Bone marrow (tissue), 2 donors: ENCODE data around the gene LHX4.

ENCODE experiments used
- DNase-seq, 2 donors: peaks; one replicate each; lab custom pipeline; 2025; lab: John Stamatoyannopoulos, UW

The LHX4 gene

DNA sequence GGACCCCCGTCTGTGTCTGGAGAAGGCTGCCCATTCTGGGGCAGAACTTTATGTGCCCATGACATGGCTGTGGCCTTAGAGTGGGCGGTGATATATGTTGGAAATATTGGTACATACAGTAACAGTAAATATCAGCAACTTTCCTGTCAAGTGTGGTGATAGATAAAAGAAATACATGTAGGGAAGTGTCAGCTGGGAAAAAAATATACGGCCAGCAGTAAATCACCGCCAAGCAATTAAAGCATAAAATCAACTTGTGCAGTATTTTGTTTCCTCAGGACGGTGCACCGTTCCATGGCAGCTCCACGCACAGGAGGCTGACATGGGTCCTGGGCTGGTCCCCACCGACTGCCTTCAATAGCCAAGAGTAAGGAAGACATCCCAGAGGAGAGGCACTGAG lies 27.4 kb downstream of the LHX4 start:
- DNase-seq, result no peak

- DNase-seq, result no peak
These were observed 28.2 kb downstream of the LHX4 start for GRCh38 chr1:180258290-180258689.

DNA sequence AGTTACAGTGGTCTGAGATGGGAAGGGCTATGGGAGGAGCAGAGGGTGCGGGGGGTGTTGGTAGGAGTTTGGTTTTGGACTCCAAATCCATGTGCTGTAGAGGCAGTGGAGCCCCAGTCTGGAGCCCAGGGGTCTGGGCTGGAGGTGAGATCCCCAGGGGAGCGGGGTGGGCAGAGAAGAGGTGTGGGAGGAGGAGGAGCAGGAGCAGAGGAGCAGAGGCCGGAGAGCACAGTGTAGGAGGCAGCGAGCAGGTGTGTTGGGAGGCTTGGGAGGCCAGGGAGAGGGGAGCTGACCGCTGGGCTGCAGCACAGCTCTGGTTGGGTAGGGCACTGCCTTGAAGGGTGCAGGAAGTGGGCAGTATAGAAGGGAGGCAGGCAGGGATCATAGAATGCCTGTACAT lies 28.9 kb downstream of the LHX4 start:
- DNase-seq, result no peak

DNA sequence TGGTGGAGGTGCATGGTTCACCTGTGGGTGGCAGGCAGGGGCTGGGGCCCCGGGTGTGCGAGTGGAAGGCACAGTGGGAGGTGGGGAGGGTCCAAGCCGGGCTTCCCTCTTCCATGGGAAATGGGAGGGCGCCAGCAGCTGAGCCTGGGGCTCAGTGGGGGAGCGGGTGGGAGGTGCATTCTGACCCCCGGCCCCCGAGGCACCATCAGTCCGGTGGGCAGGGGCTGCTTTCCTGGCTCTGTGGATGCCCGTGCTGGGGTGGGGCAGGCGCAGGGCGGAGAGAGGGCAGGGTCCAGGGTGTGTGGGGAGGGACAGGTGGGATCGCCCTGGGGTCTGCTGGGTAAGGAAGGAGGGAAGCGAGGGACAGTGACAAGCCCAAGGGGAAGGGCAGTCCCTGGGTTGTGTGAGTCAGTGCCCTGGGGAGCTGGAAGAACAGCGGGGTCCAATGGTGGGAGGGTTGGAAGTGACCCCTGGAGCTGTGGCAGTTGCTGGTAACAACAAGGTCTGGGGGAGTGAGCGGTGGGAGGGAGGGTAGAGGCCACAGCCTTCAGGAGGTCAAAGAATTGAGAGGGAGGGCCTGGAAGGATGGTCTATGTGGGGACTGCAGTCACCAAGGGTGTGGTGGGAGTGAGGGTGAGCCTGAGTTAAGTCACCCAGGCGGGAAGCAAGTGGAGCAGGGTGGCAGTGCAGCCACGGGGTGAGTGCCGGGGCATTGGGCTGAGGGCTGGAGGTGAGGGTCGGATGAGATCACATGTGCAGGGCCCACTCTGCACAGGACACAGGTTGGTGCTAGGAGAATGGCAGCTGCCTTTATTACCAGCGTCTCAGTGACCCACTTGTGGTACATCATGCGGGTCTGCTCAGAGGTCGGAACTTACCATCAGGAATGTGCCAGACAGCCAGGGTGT lies 29.6 kb downstream of the LHX4 start:
- no peak for DNase-seq

DNA sequence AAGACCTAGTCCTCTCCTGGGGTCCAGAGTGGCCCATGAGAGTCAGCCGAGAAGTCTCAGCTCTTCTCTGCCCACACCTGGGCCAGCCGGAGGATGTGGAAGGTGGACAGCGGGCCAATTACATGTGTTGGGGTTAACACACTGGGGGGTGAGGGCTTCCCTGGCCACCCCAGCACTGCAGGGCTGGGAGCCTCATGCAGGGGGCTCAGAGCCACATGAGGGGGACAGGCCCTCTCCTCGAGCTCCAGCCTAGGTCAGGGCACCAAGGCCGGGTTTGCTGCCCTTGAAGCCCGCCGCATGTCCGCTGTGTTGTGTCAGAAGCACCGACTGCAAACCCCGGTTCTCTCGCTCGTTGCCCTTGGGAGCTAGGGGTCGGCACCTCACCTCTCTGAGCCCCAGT lies 30.5 kb downstream of the LHX4 start:
- DNase-seq, result no peak

- no peak for DNase-seq
These were observed 31.0 kb downstream of the LHX4 start for GRCh38 chr1:180261030-180261429.

DNA sequence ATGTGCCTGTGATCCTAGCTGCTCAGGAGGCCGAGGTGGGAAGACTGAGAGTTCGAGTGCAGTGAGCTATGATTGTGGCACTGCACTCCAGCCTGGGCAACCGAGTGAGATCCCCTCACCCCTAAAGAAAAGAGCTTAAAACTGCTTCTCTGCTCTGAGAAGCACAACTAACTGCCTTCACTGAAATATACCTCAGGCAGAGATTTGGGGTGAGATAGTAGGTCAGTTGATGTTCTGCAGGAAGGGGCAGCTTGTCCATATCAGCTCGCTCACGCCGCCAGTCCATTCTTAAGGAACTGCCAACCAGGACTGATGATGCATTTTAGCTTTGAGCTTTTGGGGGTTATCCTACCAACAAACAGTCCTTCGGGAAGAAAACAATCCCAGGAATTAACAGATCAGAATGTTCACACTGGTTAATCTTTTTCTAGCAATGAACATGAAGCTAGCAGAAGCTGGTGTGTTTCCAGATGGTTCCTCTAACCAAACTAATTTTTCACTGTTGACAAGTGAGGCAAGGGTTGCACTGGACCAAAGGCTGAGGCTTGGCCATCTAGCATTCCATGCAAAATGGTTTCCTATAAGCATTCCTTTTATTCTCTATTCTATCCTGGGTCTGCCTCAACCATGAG lies 31.6 kb downstream of the LHX4 start:
- DNase-seq, result no peak

DNA sequence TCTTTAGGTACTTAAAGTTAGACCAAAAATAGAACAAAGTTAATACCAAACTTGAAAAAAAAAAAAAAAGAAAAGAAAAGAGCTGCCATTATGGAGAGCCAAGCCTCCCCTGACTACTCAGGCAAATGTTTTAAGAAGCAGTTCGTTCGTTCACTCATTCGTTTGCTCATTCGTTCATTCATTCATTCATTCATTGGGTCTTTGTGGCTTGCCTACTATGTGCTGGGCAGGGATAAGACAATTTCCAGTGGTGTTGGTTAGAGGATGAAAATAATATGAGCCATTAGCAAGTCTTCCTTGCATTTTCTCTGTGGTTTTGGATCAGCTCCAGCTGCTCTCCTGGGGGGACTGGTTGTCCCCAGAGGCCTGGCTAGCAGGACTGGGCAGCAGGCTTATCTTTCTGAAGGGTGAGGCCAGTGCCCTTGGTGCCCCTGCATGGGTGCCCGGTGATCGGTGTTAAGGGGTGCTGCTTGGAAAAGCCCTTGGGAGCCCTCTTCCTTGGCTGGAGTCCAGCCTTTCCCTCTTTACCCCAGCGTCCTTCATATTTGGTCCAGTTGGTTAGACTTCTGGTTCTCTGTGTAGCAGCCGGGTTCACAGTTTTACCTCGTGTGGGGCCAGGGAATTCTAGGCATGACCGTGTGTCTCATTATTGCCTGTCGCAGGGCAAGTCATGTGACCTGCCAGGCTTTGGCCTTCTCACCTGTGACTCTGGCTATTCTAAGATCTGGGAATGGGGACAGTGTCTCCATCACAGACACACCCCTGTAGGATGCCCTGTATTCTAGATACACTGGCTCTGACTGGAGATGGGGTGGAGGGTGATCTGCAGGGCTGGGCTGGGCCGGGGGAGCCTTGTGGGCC lies 32.8 kb downstream of the LHX4 start:
- no peak for DNase-seq

DNA sequence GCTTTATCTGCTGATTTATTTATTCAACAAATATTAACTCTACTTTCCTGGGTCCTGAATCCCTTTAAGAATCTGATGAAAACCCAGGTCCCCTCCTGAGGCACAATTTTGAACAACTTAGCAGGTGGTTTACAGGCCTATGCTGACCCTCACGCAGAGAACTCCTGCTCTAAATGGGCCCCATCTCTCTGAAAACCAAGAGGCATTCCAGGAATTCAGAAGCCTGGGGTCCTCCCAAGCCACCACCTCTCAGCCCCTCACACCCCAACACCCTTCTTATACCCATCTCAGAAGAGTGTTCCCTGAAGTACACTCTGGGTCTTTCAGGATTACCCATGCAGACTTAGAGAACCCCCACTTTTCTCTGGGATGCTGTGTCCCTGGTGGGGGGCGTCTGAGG lies 34.5 kb downstream of the LHX4 start:
- DNase-seq, result no peak

DNA sequence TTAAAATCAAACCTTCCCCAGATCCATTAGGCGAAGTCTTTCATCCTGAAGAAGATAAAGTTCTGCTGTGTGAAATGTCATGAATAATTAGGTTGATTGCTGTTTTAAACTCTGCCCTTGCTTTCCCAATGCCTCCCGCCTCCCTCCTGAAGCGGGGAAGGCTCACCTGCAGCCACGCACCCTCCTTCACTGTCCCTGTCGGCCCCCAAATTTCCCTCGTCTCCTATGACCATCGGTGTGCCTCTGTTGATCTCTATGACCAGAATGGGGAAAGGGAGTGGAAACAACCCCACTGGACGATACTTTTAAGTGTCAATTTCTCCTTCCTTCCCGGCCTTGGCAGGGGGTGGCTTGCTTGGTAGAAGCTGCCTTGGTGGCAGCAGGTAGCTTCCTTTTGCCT lies 35.1 kb downstream of the LHX4 start:
- DNase-seq, result no peak

DNA sequence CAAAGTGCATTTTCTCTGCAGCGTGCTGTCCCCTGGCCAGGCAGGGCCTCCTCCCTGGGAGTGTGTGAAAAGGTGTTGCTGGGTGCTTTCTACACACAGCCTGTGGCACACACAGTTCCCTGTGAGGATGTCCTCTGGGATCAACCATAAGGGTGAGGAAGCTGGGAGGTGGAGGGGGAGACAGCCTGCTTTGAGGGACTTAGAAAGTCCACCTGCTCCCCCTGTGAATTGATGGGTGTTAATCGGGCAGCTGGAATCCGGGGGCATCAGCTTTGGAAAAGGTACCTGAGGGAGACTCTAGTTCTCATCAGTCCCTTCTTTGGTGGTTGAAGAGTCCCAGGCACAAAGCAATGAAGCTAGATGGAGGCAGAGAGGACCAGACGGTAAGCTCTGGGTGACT lies 35.8 kb downstream of the LHX4 start:
- DNase-seq, result no peak

GRCh38 chr1:180266275-180267210 lies 36.5 kb downstream of the LHX4 start:
- no peak for DNase-seq

GRCh38 chr1:180267211-180267561 lies 37.1 kb downstream of the LHX4 start:
- DNase-seq, result no peak

DNA sequence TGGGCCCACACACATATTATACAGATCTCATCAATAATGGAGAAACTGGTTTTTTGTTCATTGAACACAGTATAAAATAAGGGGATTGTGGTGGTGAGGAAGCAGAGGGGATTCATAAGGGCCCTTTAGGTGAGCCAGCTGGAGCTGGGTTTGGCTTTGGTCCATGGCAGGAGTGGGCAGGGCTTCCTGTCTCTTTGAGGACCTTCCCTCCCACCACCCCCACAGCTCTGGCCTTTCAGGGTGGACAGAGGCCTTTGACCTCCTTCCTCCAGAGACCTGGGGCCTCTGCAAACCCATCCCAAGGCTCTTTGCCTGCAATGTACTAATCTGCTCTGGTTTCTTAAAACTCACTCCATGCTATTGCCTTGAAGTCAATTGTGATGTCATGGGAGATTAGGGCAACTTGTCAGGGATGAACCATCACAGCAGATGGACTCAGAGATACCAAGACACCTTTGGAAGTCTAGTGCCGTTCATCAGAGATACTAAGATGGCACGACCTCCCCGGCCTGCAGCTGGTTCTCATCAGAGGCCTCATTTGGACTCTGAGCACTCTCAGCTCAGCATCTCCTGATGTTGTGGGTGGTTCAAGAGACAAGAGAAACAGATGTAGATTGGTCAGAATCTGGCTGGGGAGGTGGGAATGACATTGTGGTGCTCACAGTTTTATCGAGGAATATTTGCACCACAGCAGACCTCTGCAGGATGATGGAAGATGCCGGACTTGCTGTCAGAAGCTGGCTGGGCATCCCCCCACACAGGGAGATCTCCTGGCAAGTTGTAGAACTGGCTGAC lies 37.9 kb downstream of the LHX4 start:
- no peak for DNase-seq

- DNase-seq, result no peak
These were observed 38.6 kb downstream of the LHX4 start for GRCh38 chr1:180268556-180269075.

- no peak for DNase-seq
These were observed 39.8 kb downstream of the LHX4 start for GRCh38 chr1:180269645-180270529.

- DNase-seq, result no peak
These were observed 40.6 kb downstream of the LHX4 start for GRCh38 chr1:180270530-180271271.
